Stimulated activated CD8-positive, alpha-beta memory T cell treated with anti-CD3 and anti-CD28 coated beads, Interleukin-12 subunit alpha, Interleukin-12 subunit beta, amount 100 ng/mL, for 4 hours (primary cell): ENCODE results near the gene AKR1B1.

Source experiments
- DNase-seq: peaks from one replicate; pipeline ENCODE4 v3.0.0-alpha.2; 2020; ENCODE audit warnings: low read depth

AKR1B1 gene

DNA sequence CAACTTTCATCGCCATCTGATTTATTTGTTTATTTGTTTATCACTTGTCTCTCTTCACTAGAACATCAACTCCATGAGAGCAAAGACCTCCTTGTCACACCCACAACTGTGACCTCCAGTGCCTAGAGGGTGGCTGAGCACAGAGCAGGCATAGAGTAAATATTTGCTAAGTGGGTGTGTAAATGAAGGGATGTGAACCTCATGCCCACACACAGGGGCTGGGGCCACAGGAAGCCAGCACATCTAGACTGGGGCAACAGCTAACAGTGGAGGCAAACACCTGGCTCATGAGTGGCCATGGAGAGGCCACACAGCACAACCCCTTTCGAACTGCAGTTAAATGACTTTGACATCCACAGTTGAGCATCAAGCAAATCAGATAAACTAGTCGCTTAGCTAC, 39.8 kb downstream of the AKR1B1 start:
- DNase-seq: no peak

DNA sequence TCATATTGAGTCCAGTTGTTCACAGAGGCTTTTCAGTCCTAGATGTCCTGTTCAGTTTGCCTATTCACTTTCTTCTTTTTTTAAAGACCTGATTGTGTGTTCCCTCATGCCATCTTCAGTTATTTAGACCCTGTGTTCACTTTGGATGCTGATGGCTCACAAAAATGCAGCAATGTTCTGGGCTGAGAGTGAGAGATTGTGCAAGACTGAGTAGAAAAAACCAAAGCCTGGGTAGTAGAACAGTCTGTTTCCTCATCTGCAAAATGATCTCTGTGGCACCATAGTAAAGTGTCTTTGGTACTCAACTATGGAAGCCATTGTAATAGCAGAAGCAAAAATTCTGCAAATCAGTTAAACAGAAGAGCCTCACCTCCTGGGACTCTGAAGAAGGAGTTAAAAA, 43.2 kb downstream of the AKR1B1 start:
- no peak for DNase-seq

DNA sequence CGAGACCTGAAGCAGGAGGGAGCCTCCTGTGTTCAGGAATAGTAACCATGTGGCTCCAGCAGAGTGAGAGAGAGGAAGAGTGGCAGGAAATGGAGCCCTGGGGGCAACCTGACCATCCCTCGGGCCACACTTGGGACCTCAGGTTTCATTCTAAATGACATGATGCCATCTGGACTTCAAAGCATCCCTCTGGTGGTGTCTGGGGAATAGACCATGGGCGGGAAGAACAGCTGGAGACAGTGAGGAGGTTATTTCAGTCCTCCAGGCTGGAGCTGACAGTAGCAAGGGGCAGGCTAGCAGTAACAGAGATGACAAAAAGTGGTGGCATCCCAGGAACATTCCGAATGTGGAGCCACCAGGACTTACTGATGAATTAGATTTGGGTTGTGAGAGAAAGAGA, 44.8 kb downstream of the AKR1B1 start:
- no peak for DNase-seq

DNA sequence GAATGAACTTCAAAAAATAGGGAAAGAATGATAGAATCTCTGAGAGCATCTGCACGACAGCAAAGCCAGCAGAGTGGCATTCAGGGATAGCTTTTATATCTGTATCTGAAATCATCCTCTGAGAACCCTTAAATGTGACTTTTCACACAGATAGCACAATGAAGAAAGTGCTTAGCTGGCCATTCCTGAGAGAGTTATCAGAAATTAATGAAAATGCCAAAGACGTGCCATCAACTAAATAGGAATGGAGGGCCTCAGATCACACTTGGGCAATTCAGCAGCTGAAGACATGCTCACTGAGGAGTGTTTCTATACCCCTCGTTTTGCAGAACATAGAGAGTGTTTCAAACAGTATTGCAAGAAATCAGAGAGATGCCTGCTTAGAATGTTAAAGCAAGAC, 51.6 kb downstream of the AKR1B1 start:
- DNase-seq: no peak

DNA sequence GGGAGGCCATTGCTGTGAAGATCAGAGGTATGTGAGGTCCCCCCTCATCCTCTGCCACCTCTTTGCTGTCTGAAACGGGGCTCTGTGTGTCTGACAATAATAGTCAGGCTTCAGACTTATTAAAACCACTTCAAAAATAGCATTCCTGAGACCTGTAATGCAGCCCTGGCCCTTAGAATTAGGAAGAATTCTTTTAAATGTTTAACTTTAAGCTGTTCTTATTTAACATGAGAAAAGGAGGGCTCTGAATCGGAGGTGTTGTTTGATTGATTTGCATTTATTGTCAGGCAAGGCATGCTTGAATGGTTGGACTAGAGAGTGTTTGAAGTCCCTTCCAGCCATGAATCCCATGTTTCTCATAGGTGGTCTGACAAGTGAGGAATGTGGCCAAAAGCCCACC, 52.5 kb downstream of the AKR1B1 start:
- DNase-seq: no peak

DNA sequence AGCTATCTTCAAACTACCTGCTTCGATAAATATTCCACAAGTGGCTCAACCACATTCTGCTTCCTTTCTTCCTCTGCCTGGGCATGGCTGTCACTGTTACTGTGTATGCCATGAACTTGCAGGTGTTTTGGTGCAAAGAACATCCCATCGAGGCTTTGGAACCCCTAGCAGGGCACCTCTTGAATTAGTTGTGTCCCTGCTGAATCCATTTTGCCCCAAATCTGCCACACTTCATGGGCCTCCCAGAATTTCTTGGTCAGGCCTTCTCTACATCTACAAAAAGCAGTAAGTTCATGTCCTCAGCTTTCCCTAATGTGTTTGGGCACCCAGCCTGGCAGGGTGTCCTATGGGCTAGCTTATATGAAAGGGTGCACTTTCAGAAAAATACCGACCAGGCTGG, 53.6 kb downstream of the AKR1B1 start:
- no peak for DNase-seq

DNA sequence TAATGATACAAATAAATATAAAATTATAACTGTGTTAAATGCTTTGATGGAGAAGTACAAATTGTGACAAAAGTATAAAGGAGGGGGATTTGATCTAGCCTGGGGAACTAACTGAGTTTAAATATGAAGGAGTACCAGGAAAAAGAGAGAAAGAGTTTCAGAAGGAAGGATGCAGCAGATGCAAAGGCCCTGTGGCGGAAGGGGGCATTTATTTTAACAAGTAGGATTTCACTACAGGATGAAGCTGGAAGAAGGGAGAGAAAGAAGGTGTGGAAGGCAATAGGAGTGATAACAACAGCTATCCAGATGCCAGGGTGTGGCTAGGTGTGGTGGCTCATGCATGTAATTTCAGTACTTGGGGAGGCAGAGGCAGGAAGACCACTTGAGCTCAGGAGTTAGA, 55.8 kb downstream of the AKR1B1 start:
- DNase-seq: no peak

DNA sequence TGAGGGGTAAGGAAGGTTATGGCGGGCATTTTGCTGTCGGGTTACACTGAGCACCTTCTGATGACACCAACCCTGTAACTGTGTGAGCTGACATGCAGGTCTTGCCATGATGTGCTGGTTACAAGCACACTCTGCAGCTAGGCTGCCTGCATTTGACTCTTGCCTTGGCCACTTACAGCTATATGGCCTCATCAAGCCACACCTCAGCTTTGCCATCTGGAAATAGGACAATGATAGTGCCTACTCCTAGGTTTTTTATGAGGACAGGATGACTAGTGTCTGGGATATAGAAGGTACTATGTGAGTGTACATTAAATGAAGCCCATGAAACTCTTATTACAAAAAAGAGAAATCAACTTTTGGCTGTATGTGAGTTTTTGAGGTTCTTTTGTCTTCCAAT, 58.0 kb downstream of the AKR1B1 start:
- no peak for DNase-seq

DNA sequence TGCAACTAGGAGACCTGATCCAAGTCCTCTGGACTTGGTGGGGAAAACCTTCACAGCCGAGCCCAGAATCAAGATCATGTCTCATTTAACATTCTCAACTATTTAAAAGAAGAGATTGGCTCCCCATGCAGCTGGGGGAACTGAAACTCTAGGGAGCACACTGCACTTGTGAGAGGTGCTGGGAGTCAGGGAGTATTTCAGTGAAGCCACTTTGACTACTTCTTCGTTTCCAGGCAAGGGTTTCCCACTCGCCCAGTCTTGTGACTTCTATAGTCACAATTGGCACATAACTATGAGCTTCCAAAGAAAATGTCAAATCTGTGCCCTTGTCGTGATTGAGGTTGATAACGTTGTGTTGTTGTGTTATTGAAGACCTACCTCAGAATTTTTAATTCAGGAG, 62.9 kb downstream of the AKR1B1 start:
- DNase-seq: no peak

DNA sequence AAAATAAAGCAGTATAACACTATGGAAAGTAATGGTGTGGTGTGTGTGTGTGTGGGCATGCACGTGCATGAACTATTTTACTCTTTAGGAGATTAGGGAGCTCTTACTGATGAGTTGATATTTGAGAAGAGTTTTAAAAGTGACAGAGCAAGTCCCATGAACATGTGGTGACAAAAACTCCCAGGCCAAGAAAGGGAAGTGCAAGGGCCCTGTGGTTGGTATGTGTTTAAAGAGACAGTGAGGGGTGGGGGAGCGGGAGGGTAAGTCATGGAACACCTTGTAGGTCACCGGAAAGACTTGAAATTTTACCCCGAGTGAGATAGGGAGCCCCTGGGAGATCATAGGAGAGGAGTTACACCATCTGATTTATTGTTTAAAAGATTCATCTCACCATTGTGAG, 63.3 kb downstream of the AKR1B1 start:
- no peak for DNase-seq

DNA sequence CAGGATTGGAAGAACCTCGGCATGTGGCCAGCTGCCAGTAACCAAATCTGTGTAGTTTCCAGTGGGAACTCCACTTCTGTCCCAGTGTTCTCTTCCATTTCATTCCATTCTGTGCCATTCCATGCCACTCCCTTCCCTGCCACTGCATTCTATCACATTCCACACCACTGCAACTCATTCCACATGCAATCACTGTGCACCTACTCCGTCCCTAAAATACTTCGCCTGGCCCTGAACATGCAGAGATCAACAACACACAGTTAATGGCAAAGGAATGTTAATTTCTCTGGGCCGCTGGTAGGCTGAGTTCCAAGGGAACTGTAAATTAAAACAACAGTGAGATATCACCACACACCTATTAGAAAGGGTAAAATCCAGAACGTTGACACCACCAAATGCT, 64.8 kb downstream of the AKR1B1 start:
- DNase-seq: no peak
